Measurements from ENCODE around the gene SNTG2.

SNTG2 gene

GRCh38 chr2:1186421-1186820 lies 235.8 kb downstream of the SNTG2 start:
- no peak for ATAC-seq
- Mint-ChIP-seq H3K36me3 (no peaks in the 10 kb centered on the region), H3K27ac (no peak overlapping the region)

GRCh38 chr2:1187189-1187588 lies 236.5 kb downstream of the SNTG2 start:
- no peak overlapping the region for H3K4me3 Mint-ChIP-seq
- H3K27ac Mint-ChIP-seq: no peak overlapping the region
- no peaks in the 10 kb centered on the region for H3K36me3 Mint-ChIP-seq
- peaks cover 3% of the 10 kb centered on the region for H3K9me3 Mint-ChIP-seq
- ATAC-seq (no peak), DNase-seq (ENCODE audit: low spot score in 2 of 2) (no peak)
- no peaks in the 10 kb centered on the region for H3K4me1 Mint-ChIP-seq

More at GRCh38 chr2:1186421-1186820, 235.8 kb downstream of the SNTG2 start:
- no peaks in the 10 kb centered on the region for H3K4me1 Mint-ChIP-seq
- DNase-seq (ENCODE audit: low spot score in 2 of 2): no peak
- H3K4me3 Mint-ChIP-seq: no peak overlapping the region
- H3K9me3 Mint-ChIP-seq: peaks cover 3% of the 10 kb centered on the region

- Mint-ChIP-seq H3K4me3 (no peak overlapping the region), H3K36me3 (no peaks in the 10 kb centered on the region), H3K9me3 (peaks cover 12% of the 10 kb centered on the region), H3K4me1 (no peaks in the 10 kb centered on the region), H3K27ac (no peak overlapping the region)
- DNase-seq (ENCODE audit: low spot score in 2 of 2): no peak
- no peak for ATAC-seq
Measured at GRCh38 chr2:1192121-1192520, 241.5 kb downstream of the SNTG2 start.

GRCh38 chr2:1193801-1194200 lies 243.2 kb downstream of the SNTG2 start:
- DNase-seq (ENCODE audit: low spot score in 2 of 2) (no peak), ATAC-seq (no peak)
- Mint-ChIP-seq H3K4me1 (no peaks in the 10 kb centered on the region), H3K9me3 (peaks cover 15% of the 10 kb centered on the region), H3K4me3 (no peak overlapping the region), H3K36me3 (no peaks in the 10 kb centered on the region), H3K27ac (no peak overlapping the region)

- Mint-ChIP-seq H3K4me3 (no peak overlapping the region), H3K36me3 (no peaks in the 10 kb centered on the region), H3K9me3 (peaks cover 7% of the 10 kb centered on the region), H3K4me1 (no peaks in the 10 kb centered on the region), H3K27ac (no peak overlapping the region)
- DNase-seq (ENCODE audit: low spot score in 2 of 2) (no peak), ATAC-seq (no peak)
Measured at GRCh38 chr2:1203772-1204171, 253.1 kb downstream of the SNTG2 start.

GRCh38 chr2:1205853-1206252 lies 255.2 kb downstream of the SNTG2 start:
- Mint-ChIP-seq H3K4me3 (no peak overlapping the region), H3K27ac (no peak overlapping the region), H3K9me3 (peaks cover 7% of the 10 kb centered on the region), H3K36me3 (no peaks in the 10 kb centered on the region), H3K4me1 (no peaks in the 10 kb centered on the region)
- no peak for ATAC-seq
- no peak for DNase-seq (ENCODE audit: low spot score in 2 of 2)

GRCh38 chr2:1207962-1208510 lies 257.4 kb downstream of the SNTG2 start:
- Mint-ChIP-seq H3K9me3 (peaks cover 4% of the 10 kb centered on the region), H3K36me3 (no peaks in the 10 kb centered on the region), H3K27ac (no peak overlapping the region), H3K4me3 (no peak overlapping the region), H3K4me1 (no peaks in the 10 kb centered on the region)
- DNase-seq (ENCODE audit: low spot score in 2 of 2): no peak
- ATAC-seq: no peak

GRCh38 chr2:1208522-1208921 lies 257.9 kb downstream of the SNTG2 start:
- DNase-seq (ENCODE audit: low spot score in 2 of 2): no peak
- H3K4me3 Mint-ChIP-seq: no peak overlapping the region
- H3K4me1 Mint-ChIP-seq: no peaks in the 10 kb centered on the region
- peaks cover 4% of the 10 kb centered on the region for H3K9me3 Mint-ChIP-seq
- H3K36me3 Mint-ChIP-seq: no peaks in the 10 kb centered on the region
- no peak overlapping the region for H3K27ac Mint-ChIP-seq
- no peak for ATAC-seq

GRCh38 chr2:1209246-1209645 lies 258.6 kb downstream of the SNTG2 start:
- Mint-ChIP-seq H3K36me3 (no peaks in the 10 kb centered on the region), H3K4me1 (no peaks in the 10 kb centered on the region), H3K4me3 (no peak overlapping the region), H3K9me3 (peaks cover 8% of the 10 kb centered on the region), H3K27ac (no peak overlapping the region)
- DNase-seq (ENCODE audit: low spot score in 2 of 2) (no peak), ATAC-seq (no peak)

GRCh38 chr2:1209761-1210160 lies 259.1 kb downstream of the SNTG2 start:
- DNase-seq (ENCODE audit: low spot score in 2 of 2): no peak
- ATAC-seq: no peak
- Mint-ChIP-seq H3K36me3 (no peaks in the 10 kb centered on the region), H3K4me3 (no peak overlapping the region), H3K4me1 (no peaks in the 10 kb centered on the region), H3K9me3 (peaks cover 12% of the 10 kb centered on the region), H3K27ac (no peak overlapping the region)

GRCh38 chr2:1210352-1210751 lies 259.7 kb downstream of the SNTG2 start:
- H3K4me3 Mint-ChIP-seq: no peak overlapping the region
- H3K4me1 Mint-ChIP-seq: no peaks in the 10 kb centered on the region
- no peaks in the 10 kb centered on the region for H3K36me3 Mint-ChIP-seq
- ATAC-seq (peak; percentile 58), DNase-seq (ENCODE audit: low spot score in 2 of 2) (no peak)
- peaks cover 12% of the 10 kb centered on the region for H3K9me3 Mint-ChIP-seq
- H3K27ac Mint-ChIP-seq: no peak overlapping the region

GRCh38 chr2:1219901-1220573 lies 269.4 kb downstream of the SNTG2 start:
- peaks cover 10% of the 10 kb centered on the region for H3K9me3 Mint-ChIP-seq

GRCh38 chr2:1222056-1222455 lies 271.4 kb downstream of the SNTG2 start:
- Mint-ChIP-seq H3K27ac (no peak overlapping the region), H3K36me3 (peaks cover 10% of the 10 kb centered on the region), H3K4me1 (peaks cover 6% of the 10 kb centered on the region), H3K9me3 (peaks cover 10% of the 10 kb centered on the region), H3K4me3 (no peak overlapping the region)
- no peak for DNase-seq (ENCODE audit: low spot score in 2 of 2)
- ATAC-seq: no peak

More at GRCh38 chr2:1219901-1220573, 269.4 kb downstream of the SNTG2 start:
- no peak for ATAC-seq
- Mint-ChIP-seq H3K36me3 (peaks cover 10% of the 10 kb centered on the region), H3K27ac (no peak overlapping the region), H3K4me1 (peaks cover 6% of the 10 kb centered on the region), H3K4me3 (no peak overlapping the region)
- DNase-seq (ENCODE audit: low spot score in 2 of 2): no peak

GRCh38 chr2:1223791-1224190 lies 273.1 kb downstream of the SNTG2 start:
- Mint-ChIP-seq H3K4me3 (no peak overlapping the region), H3K36me3 (peaks cover 10% of the 10 kb centered on the region), H3K27ac (no peak overlapping the region), H3K4me1 (peaks cover 6% of the 10 kb centered on the region), H3K9me3 (peaks cover 10% of the 10 kb centered on the region)
- no peak for DNase-seq (ENCODE audit: low spot score in 2 of 2)
- no peak for ATAC-seq

GRCh38 chr2:1224901-1225300 lies 274.3 kb downstream of the SNTG2 start:
- peaks cover 6% of the 10 kb centered on the region for H3K4me1 Mint-ChIP-seq
- ATAC-seq (no peak), DNase-seq (ENCODE audit: low spot score in 2 of 2) (no peak)
- H3K27ac Mint-ChIP-seq: no peak overlapping the region
- H3K9me3 Mint-ChIP-seq: peaks cover 10% of the 10 kb centered on the region
- H3K4me3 Mint-ChIP-seq: no peak overlapping the region
- H3K36me3 Mint-ChIP-seq: peaks cover 10% of the 10 kb centered on the region

GRCh38 chr2:1226766-1227165 lies 276.1 kb downstream of the SNTG2 start:
- ATAC-seq (no peak), DNase-seq (ENCODE audit: low spot score in 2 of 2) (no peak)
- Mint-ChIP-seq H3K27ac (no peak overlapping the region), H3K4me3 (no peak overlapping the region), H3K36me3 (peaks cover 5% of the 10 kb centered on the region), H3K4me1 (no peaks in the 10 kb centered on the region), H3K9me3 (peaks cover 4% of the 10 kb centered on the region)
